Adrenal gland (tissue), 5 donors: ENCODE measurements around the gene BLM.

ENCODE experiments used
- POLR2A ChIP-seq, 2 donors: fragments of 450-650 bp; IDR thresholded peaks; one replicate each; pipeline ENCODE4 v1.6.1; 2017; ENCODE audit warnings: antibody characterized with exemption in 2 of 2, mild to moderate bottlenecking in 2 of 2, moderate library complexity in 1 of 2
- TF ChIP-seq, protein P1 (sequence below), 6 experiments: fragments of 450-650 bp in 4 of 6; fragments of 200-600 bp in 2 of 6; sonication (generic) in 1 of 6; IDR thresholded peaks; 1 replicate in 5 of 6; 2 replicates in 1 of 6; pipeline versions ENCODE4 v1.5.1 to v1.8.0; 2016 to 2021; ENCODE audit warnings: antibody characterized with exemption in 6 of 6, mild to moderate bottlenecking in 2 of 6, moderate library complexity in 1 of 6
- donor health status: DM: no; HTN: no; CAD: no.

DNA sequence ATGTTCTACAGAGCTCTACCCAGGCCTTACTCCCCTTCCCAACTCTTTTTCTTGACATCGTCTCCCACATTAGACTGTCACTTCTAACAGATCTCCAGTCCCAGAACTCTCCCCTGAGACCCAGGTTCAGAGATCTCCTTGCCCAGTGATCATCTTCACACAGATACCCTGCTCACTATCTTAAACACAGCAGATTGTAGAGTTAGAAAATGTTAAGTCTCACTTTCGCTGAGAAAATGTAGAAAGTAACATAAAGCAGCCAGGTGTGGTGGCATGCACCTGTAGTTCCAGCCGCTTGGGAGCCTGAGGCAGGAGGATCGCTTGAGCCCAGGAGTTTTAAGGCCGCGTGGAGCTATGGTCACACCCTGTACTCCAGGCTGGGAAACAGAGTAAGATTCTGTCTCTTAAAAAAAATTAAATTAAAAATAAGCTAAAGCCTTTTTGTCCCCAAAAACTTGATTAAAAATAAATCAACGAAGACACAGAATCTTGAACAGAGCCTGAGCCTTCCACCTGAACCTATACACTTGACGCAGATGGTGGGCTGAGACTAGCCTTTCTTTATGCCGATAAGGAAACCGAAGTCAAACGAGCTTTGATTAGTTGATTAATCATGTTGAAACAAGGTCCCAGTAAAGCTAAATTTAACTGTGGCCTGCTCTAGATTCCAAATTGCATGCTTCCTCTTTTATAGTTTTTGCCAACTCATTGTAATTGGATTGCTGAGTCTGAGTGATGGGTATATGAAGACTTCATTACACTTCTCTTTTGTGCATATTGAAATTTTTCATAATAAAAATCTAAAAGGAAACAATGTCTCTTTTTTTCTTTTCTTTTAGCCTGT lies 31.3 kb upstream of the BLM start:
- TF ChIP-seq, protein P1, sequence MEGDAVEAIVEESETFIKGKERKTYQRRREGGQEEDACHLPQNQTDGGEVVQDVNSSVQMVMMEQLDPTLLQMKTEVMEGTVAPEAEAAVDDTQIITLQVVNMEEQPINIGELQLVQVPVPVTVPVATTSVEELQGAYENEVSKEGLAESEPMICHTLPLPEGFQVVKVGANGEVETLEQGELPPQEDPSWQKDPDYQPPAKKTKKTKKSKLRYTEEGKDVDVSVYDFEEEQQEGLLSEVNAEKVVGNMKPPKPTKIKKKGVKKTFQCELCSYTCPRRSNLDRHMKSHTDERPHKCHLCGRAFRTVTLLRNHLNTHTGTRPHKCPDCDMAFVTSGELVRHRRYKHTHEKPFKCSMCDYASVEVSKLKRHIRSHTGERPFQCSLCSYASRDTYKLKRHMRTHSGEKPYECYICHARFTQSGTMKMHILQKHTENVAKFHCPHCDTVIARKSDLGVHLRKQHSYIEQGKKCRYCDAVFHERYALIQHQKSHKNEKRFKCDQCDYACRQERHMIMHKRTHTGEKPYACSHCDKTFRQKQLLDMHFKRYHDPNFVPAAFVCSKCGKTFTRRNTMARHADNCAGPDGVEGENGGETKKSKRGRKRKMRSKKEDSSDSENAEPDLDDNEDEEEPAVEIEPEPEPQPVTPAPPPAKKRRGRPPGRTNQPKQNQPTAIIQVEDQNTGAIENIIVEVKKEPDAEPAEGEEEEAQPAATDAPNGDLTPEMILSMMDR (IDR thresholded peaks at IDR 0.05) = no peak
- TF ChIP-seq POLR2A (IDR thresholded peaks at IDR 0.05) = no peak
